AG09309 (cell line): ENCODE data around the gene MIA.
"Not testable (repeated sequence)": the region's sequence is repeated elsewhere in the genome, so short reads cannot be mapped to it uniquely, and the experiment has no call there.

Experiments
- DNase-seq: peaks from one replicate; pipeline ENCODE4 v3.0.0-alpha.2; 2010; ENCODE audit warnings: low read depth
- H3K4me3 ChIP-seq: 2 replicates; pipeline ENCODE4 v1.5.1; 2011; ENCODE audit warnings: mild to moderate bottlenecking, low read depth, low read length, moderate library complexity; ENCODE audit not compliant: control insufficient read depth
- TF ChIP-seq, protein P1 (sequence below): IDR thresholded peaks from 2 replicates; pipeline ENCODE4 v1.5.1; 2011; ENCODE audit warnings: mild to moderate bottlenecking, low read depth, low read length, inconsistent platforms; ENCODE audit not compliant: insufficient read depth, control insufficient read depth; ENCODE audit errors: missing control alignments

The MIA gene

DNA sequence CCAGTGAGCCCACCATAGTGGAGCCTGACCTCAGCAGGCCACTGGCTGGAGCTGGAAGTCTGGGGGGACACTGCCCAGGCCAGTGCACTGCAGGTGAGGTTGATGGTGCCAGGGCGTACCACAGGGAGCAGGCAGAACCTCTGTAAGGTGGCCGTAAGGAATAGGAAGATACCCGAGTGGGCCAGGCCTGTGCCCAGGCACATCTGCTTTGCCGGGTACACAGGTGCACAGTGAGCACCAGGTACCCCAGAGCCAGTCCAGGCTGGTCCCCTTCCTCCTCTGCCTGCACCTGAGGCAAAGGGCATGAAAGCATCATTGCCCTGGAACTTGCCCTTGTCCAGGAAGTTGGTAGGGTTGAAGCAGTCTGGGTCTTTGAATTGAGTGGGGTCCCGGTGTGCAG lies 33.2 kb downstream of the MIA start:
- no peak for DNase-seq
- TF ChIP-seq, protein P1, sequence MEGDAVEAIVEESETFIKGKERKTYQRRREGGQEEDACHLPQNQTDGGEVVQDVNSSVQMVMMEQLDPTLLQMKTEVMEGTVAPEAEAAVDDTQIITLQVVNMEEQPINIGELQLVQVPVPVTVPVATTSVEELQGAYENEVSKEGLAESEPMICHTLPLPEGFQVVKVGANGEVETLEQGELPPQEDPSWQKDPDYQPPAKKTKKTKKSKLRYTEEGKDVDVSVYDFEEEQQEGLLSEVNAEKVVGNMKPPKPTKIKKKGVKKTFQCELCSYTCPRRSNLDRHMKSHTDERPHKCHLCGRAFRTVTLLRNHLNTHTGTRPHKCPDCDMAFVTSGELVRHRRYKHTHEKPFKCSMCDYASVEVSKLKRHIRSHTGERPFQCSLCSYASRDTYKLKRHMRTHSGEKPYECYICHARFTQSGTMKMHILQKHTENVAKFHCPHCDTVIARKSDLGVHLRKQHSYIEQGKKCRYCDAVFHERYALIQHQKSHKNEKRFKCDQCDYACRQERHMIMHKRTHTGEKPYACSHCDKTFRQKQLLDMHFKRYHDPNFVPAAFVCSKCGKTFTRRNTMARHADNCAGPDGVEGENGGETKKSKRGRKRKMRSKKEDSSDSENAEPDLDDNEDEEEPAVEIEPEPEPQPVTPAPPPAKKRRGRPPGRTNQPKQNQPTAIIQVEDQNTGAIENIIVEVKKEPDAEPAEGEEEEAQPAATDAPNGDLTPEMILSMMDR, result no peak
- no peak overlapping the region for H3K4me3 ChIP-seq

DNA sequence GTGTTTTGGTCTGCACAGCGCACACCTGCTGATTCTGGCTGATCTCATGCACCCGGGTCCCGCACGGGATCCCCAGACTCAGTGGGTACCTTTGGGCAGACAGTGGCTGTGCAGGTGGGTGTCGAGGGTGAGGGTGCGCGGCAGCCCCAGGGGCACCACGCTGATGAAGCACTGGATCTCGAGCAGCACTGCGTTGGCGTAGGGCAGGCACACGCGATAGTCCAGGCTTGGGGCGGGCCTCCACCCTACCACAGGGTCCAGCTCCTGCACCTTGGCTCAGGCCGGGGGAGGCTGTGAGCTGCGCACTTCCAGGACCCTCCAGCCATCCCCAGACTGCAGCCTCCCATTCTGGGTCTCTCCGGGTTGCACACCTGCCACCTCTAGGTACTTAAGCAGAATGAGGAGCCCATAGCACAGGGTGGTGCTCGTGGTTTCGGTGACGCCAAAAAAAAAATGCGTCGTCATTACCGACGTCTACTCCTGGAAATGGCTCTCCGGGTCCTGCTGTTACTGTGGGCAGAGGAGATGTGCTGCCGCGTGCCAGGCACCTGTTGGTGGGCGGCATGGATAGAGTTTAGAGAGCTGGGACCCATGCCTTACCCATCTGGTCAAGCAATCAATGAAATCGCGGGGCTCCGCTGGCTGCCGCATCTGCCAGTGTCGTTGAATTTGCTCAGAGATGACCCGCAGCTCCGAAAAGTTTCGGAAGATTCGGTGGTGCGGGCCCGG lies 34.2 kb downstream of the MIA start:
- no peak overlapping the region for H3K4me3 ChIP-seq
- TF ChIP-seq, protein P1, result no peak
- DNase-seq, result no peak

DNA sequence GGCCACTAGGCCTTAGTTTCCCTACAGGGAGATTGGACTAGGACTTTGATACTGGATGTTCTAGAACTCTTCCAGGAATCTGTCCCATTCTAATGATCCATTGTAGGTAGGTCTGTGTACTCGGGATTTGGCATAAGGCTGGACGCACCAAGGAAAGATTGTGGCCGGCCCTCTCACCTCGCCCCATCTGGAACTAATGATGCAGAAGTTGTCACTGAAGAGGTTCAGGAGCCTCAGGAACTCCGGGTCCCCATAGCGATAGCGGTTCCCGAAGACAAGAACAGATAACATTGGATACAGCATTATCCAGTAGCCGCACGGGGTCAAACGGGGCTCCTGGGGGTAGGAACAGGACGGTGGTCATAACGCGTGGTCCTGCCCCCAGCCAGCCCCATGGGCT lies 34.8 kb downstream of the MIA start:
- TF ChIP-seq, protein P1, result no peak
- DNase-seq, result no peak
- no peak overlapping the region for H3K4me3 ChIP-seq

DNA sequence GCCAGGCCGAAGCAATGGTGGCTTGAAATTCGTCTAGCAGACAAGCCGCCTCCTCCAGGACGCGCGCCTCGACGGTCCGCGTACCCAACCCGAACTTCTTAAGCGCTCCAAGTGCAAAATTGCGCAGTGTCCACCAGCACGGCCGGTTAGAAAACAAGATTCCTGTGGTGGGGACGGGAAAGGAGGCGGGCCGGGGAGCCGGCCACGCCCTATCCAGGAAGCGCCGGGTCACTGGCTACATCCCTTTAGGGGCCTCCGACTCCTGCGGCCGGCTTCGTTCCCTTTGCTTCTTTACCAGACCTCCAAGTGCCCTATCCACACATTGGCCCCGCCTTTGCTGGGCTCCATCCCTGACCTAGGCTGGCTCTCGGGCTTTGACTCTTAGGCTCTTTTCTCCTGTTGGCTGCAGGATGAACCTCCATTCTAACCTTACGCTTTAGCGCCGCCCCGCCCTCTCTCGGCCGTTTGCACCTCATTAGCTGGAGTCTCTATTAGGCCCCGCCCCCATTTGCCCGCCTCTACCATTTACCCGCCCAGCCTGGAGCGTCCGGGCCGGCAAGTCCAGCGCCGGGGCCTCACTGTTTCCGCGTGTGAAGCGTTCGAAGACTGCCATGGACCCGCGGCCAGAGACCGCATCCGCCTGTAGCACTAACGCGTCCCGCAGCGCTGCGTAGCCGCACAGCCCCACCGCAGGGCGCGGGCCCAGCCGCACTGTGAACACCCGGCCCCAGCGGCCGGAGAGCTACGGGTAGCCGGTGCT lies 35.5 kb downstream of the MIA start:
- H3K4me3 ChIP-seq, result peak overlapping the region; percentile 30
- DNase-seq, result not testable (repeated sequence)

DNA sequence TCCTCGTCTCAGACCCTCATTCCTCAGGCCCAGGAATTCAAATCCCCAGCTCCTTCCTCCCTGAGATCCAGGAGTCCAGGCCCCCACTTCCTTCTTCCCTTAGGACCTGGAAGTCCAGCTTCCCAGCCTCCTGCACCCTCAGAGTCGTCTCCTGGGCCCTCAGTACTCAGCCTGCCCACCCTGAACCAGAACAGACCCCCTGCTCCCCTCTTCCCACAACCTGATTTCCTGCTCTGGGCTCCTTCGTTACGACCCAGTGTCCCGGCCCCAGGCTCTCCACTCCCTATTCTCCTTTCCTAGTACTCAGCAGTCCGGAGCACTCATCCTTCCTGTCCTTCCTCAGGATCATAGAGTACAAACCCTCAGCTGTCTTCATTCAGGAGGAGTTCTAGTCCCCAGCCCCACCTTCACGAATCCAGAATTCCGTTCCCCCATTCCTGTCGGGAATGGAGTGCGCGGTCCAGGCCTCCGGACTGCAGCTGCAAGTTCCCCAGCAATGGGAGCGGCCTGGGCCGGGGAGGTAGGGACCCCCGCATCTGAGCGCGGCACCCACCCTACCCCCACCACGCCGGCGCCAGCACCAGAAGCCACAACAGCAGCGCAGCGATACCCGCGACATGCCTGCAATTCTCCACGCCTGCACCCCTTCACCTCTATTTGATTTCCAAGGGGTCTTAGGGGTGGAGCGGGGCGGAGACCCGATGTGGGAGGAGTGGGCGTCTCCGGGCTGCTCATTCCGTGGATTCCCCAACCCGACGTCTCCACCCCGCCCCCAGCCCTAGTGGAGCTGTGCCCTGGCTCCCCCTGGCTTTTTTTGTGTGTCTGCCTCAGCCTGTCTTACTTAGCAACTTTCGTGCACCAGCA lies 36.4 kb downstream of the MIA start:
- H3K4me3 ChIP-seq, result no peak overlapping the region
- TF ChIP-seq, protein P1, result no peak
- no peak for DNase-seq

DNA sequence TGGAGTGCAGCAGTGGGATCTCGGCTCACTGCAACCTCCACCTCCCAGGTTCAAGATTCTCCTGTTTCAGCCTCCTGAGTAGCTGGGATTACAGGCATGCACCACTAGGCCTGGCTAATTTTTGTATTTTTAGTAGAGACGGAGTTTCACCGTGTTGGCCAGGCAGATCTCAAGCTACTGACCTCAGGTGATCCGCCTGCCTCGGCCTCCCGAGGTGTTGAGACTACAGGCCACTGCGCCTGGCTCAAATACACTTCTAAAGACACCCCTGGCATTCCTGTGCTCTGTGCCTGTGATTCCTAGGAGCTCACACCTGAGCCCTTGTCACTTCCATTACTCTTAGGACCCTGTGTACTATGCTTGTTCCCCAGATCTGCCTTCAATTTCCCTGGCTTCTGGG lies 37.2 kb downstream of the MIA start:
- not testable (repeated sequence) for DNase-seq, H3K4me3 ChIP-seq

DNA sequence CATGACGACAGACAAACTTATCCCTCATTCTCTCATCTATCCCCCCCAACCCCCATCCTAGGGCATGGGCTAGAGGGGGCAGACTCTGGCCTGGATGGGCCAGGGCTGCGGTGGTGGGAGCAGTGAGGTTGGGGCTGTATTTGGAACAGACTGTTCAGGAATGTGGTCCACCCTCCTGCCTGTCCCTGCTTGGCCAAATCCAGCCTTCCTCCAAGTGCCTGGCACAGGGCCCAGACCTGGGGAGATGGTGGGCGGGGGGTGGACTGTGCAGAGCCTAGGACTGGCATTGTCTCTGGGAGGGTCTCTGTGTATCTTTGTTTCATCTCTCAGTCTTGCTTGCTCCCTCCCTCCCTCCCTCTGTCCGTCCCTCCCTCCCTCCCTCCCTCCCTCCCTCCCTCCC lies 37.9 kb downstream of the MIA start:
- TF ChIP-seq, protein P1, result no peak
- H3K4me3 ChIP-seq, result no peak overlapping the region
- no peak for DNase-seq
